ENCODE measurements around the gene PRRT4. TPM values are rescaled to one million over a fixed set of nuclear protein-coding genes. Genes with fewer than 3 reads are reported as not detected.

PRRT4 gene
- total and polyA plus RNA-seq, 9 of the 15 experiments (the other 6 are each of a cell fraction or from before 2014, with no cell fraction given): not detected

DNA sequence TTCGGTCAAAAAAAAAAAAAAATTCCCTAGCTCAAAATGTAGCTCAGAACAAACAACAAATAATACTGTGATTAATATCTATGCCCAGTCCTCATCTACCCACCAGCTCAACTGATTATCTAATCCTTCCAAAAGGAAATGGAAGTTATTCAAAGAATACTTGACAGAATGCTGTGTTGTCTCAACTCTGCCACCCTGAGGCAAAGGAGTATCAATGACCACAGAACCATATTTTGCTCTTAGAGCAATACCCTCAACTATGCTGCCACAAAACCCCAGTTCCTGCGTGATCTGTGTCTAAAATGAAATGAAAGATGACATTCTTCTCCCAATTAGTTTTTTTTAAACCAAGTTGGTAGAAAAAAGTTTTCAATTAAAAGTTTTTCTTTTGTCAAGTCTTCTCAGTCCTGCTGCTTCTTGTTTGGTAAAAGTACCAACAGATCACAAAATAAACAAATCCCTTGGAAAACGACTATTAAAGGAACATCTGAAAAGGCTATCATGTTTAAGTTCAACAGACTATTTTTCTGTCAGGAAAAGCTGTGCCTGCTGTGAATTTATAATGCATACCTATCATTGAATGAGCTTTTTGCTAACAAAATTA is 39.3 kb downstream of the PRRT4 start (continued):
- TF ChIP-seq ZNF274 (IDR thresholded peaks at IDR 0.05; ENCODE audit: borderline replicate concordance, low read depth, low read length): no peak
- peak in 1 of 2 experiments; percentile 20; a peak in 1 of 4 replicates for TF ChIP-seq SRF (CRISPR knock-in tag; IDR thresholded peaks at IDR 0.05)
- TF ChIP-seq, protein P1, sequence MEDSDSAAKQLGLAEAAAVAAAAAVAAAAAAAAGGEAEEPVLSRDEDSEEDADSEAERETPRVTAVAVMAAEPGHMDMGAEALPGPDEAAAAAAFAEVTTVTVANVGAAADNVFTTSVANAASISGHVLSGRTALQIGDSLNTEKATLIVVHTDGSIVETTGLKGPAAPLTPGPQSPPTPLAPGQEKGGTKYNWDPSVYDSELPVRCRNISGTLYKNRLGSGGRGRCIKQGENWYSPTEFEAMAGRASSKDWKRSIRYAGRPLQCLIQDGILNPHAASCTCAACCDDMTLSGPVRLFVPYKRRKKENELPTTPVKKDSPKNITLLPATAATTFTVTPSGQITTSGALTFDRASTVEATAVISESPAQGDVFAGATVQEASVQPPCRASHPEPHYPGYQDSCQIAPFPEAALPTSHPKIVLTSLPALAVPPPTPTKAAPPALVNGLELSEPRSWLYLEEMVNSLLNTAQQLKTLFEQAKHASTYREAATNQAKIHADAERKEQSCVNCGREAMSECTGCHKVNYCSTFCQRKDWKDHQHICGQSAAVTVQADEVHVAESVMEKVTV (CRISPR knock-in tag; IDR thresholded peaks at IDR 0.05): peak; percentile 28; the same call in 1 of the 2 replicates
- no peak for TF ChIP-seq RBFOX2 (IDR thresholded peaks at IDR 0.05; ENCODE audit: low read depth, low read length)
- no peak for TF ChIP-seq DIDO1 (tag; IDR thresholded peaks at IDR 0.05; ENCODE audit: low read depth)
- TF ChIP-seq ZNF12 (CRISPR knock-in tag; IDR thresholded peaks at IDR 0.05): no peak
- no peak for TF ChIP-seq ZKSCAN3 (CRISPR knock-in tag; IDR thresholded peaks at IDR 0.05)
- 0 out of 2 replicates have a peak, but pooled peaks have one; percentile 17 for TF ChIP-seq ESRRA (IDR thresholded peaks at IDR 0.05; ENCODE audit: borderline replicate concordance, low read depth)
- TF ChIP-seq, protein P2, sequence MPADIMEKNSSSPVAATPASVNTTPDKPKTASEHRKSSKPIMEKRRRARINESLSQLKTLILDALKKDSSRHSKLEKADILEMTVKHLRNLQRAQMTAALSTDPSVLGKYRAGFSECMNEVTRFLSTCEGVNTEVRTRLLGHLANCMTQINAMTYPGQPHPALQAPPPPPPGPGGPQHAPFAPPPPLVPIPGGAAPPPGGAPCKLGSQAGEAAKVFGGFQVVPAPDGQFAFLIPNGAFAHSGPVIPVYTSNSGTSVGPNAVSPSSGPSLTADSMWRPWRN (IDR thresholded peaks at IDR 0.05; ENCODE audit: low read depth): no peak
- TF ChIP-seq, protein P3, sequence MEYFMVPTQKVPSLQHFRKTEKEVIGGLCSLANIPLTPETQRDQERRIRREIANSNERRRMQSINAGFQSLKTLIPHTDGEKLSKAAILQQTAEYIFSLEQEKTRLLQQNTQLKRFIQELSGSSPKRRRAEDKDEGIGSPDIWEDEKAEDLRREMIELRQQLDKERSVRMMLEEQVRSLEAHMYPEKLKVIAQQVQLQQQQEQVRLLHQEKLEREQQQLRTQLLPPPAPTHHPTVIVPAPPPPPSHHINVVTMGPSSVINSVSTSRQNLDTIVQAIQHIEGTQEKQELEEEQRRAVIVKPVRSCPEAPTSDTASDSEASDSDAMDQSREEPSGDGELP (CRISPR knock-in tag; IDR thresholded peaks at IDR 0.05; ENCODE audit: borderline replicate concordance): no peak
- TF ChIP-seq, protein P4, sequence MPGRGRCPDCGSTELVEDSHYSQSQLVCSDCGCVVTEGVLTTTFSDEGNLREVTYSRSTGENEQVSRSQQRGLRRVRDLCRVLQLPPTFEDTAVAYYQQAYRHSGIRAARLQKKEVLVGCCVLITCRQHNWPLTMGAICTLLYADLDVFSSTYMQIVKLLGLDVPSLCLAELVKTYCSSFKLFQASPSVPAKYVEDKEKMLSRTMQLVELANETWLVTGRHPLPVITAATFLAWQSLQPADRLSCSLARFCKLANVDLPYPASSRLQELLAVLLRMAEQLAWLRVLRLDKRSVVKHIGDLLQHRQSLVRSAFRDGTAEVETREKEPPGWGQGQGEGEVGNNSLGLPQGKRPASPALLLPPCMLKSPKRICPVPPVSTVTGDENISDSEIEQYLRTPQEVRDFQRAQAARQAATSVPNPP (IDR thresholded peaks at IDR 0.05; ENCODE audit: borderline replicate concordance, insufficient read depth, insufficient read length): no peak
- TF ChIP-seq, protein P5, sequence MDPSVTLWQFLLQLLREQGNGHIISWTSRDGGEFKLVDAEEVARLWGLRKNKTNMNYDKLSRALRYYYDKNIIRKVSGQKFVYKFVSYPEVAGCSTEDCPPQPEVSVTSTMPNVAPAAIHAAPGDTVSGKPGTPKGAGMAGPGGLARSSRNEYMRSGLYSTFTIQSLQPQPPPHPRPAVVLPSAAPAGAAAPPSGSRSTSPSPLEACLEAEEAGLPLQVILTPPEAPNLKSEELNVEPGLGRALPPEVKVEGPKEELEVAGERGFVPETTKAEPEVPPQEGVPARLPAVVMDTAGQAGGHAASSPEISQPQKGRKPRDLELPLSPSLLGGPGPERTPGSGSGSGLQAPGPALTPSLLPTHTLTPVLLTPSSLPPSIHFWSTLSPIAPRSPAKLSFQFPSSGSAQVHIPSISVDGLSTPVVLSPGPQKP (CRISPR knock-in tag; IDR thresholded peaks at IDR 0.05): no peak
- no peak for TF ChIP-seq CHD2 (IDR thresholded peaks at IDR 0.05; ENCODE audit: low read depth, low read length)
- TF ChIP-seq KDM1A (IDR thresholded peaks at IDR 0.05): no peak
- TF ChIP-seq RAD21 (CRISPR knock-in tag; conservative IDR thresholded peaks at IDR 0.05 in 1 of 2, IDR thresholded peaks at IDR 0.05 in 1 of 2): peak; percentile 53 to 69
- TF ChIP-seq FOXP1 (CRISPR knock-in tag; IDR thresholded peaks at IDR 0.05): no peak
- TF ChIP-seq CEBPG (CRISPR knock-in tag; IDR thresholded peaks at IDR 0.05): no peak
- TF ChIP-seq CEBPG (tag; conservative IDR thresholded peaks at IDR 0.05 in 1 of 2, IDR thresholded peaks at IDR 0.05 in 1 of 2): no peak
- no peak for TF ChIP-seq CEBPB (tag; IDR thresholded peaks at IDR 0.05)
- TF ChIP-seq POLR2A (conservative IDR thresholded peaks at IDR 0.05): no peak
- no peak for TF ChIP-seq CBX5 (IDR thresholded peaks at IDR 0.05; ENCODE audit: borderline replicate concordance, low read depth)
- no peak for TF ChIP-seq HEY1 (CRISPR knock-in tag; IDR thresholded peaks at IDR 0.05; ENCODE audit: borderline replicate concordance)
- TF ChIP-seq NFIX (CRISPR knock-in tag; IDR thresholded peaks at IDR 0.05; ENCODE audit: low read depth): no peak

Data from K562 (cell line).